CMK (cell line): ENCODE measurements around the gene ANKRD6.
"Not testable (repeated sequence)": the region's sequence is repeated elsewhere in the genome, so short reads cannot be mapped to it uniquely, and the experiment has no call there.

ENCODE experiments used
- DNase-seq: peaks from one replicate; pipeline ENCODE4 v3.0.0-alpha.2; 2010; ENCODE audit warnings: low read depth

Gene ANKRD6

DNA sequence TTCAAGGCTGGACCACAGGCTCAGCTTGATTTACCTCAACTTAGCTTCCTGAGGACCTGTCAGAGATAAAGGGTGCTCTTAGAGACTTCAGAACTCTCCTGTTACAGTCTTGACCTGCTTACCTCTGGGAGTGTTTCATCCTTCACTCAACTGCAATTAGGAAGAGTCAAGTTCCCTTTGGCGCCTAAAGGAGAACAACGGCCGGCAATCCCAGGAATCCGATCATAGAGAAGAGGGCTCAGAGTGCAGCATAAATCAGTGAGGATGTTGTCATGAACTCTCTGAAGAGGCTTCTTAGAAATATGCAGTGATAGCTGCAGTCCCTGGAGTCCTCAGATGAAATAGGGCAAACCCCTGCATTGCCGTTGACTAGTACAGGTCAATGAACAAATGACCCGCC, 169.2 kb downstream of the ANKRD6 start:
- DNase-seq, result no peak

GRCh38 chr6:89604653-89605052, 171.7 kb downstream of the ANKRD6 start:
- DNase-seq, result no peak

- no peak for DNase-seq
Observed at GRCh38 chr6:89605861-89606260, 172.9 kb downstream of the ANKRD6 start.

GRCh38 chr6:89610149-89610642, 177.2 kb downstream of the ANKRD6 start:
- DNase-seq, result no peak

- no peak for DNase-seq
Observed at GRCh38 chr6:89611666-89612065, 178.7 kb downstream of the ANKRD6 start.

- no peak for DNase-seq
Observed at GRCh38 chr6:89612121-89612520, 179.2 kb downstream of the ANKRD6 start.

- no peak for DNase-seq
Observed at GRCh38 chr6:89613790-89614189, 180.8 kb downstream of the ANKRD6 start.

DNA sequence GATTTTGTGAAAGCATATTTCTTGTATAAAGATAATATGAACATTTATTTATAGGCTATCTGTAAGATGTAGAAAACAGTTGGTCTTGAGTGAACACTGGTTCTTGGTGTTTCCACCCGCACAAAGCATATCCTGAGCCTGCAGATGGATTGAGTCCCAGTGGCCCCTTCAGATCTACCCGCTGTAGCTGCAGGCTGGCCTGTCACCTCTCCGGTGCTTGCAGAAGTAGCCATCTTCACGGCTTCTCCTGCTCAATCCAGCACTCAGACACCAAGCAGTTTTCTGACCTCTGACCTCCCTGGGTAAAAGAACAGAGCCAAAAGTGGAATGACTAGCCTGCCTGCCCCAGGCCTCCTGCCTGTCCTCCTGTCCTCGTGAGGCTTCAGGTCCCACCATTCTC, 182.9 kb downstream of the ANKRD6 start:
- no peak for DNase-seq

- DNase-seq, result no peak
Observed at GRCh38 chr6:89616531-89616930, 183.6 kb downstream of the ANKRD6 start.

DNA sequence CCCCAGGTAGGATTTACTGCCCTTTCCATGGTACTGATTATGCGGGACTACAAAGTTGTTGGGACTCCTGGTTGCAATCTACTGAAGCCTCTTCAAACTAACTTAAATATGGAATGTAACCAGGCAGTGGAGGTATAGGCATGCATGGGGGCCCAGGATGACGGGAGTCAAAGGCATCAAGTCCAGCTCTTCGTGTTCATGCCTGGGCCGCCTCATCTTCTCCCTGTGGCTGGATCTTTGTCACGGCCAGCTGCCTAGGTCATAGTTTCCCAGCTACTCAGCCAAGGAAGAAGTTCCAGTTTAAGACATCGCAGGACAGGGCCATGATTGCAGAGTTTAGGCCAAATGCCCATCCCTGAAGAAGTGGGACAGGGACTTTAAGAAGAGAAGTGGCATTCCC, 185.1 kb downstream of the ANKRD6 start:
- no peak for DNase-seq

DNA sequence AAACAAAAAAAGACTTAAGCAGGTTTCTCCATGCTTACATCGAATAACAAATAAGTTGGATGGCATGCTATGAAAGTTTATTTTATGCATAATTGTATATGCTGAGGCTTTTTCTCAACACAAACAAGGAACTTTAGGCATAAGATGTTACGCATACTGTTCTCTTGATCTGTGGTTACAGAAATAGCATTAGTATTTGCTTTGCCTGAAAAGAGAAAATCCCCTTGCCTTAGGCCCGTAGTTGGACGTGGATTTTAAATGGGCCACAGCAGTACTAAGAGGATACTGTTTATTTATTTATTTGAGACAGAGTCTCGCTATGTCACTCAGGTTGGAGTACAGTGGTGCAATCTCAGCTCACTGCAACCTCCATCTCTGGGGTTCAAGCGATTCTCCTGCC, 186.6 kb downstream of the ANKRD6 start:
- no peak for DNase-seq

GRCh38 chr6:89623749-89624148, 190.8 kb downstream of the ANKRD6 start:
- no peak for DNase-seq

- DNase-seq, result no peak
Observed at GRCh38 chr6:89630488-89630887, 197.5 kb downstream of the ANKRD6 start.

GRCh38 chr6:89636412-89636811, 203.5 kb downstream of the ANKRD6 start:
- DNase-seq, result not testable (repeated sequence)

DNA sequence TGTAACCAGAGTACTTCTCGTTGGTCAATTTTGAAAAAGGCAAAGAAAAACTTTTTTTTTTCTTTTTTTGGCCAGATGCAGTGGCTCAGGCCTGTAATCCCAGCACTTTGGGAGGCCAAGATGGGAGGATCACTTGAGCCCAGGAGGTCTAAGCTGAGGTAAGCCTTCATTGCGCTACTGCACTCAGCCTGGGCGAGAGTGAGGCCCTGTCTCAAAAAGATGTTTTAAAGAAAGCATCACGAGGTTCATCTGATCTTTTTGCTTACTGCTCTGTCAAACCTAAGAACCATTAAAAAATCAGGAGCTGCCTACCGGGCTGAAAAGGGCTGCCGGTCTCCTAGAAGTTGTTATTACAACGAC, 205.0 kb downstream of the ANKRD6 start:
- no peak for DNase-seq

GRCh38 chr6:89638320-89639195, 205.6 kb downstream of the ANKRD6 start, which contains the start of gene LYRM2:
Gene LYRM2 (minus strand): TSS chr6:89638747. CDS start chr6:89638716, 31 bp downstream.
- peak; percentile 61 for DNase-seq

GRCh38 chr6:89640804-89641203, 207.9 kb downstream of the ANKRD6 start:
- no peak for DNase-seq

DNA sequence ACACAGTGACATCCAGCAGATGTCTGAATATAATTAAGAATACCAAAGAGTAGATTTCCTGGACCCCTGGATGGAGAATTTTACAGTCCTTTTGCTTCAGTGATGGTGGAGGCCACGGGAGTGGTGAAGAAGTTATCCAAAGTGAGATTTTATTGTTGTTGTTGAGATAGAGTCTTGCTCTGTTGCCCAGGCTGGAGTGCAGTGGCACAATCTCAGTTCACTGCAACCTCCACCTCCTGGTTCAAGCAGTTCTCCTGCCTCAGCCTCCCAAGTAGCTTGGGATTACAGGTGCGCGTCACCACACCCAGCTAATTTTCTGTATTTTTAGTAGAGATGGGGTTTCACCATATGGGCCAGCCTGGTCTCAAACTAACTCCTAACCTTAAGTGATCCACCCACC, 208.6 kb downstream of the ANKRD6 start:
- not testable (repeated sequence) for DNase-seq

GRCh38 chr6:89642956-89643355, 210.0 kb downstream of the ANKRD6 start:
- no peak for DNase-seq

DNA sequence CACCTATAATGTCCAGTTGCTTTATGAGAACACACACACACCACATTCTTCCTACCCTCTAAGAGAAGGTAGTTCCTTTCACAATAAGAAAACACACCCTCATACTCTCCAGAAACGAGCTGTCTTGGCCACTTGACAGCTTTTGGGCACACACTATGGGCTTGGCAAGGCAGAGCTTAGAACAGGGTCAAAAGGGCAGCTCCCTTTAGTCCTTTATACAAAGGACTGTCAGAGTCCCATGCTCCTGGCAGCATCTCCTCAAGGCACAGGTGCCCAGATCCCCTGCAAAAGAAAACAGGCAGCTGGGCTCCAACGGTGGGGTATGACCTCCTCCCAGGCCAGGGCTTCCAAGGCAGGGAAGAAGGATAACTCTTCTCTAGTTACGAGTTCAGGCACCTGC, 210.5 kb downstream of the ANKRD6 start:
- DNase-seq, result no peak

DNA sequence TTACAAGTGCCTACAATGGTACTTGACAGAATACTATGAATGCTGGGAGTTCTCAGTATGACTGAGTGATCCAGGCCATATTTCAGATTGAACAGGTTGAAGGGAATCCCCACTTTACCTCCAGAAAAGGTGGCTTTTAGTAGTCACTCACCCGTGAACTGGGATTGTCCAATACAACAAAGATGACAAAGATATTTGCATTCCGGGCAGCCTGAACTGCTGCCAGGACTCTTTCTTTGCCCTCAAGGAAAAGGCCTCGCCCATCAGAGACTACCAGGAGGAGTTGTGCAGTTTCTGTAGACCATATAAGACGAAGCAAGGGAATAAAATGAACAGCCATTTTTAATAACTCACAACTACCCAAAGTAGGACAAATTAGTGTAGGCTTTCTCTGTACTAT, 211.9 kb downstream of the ANKRD6 start:
- DNase-seq, result no peak

DNA sequence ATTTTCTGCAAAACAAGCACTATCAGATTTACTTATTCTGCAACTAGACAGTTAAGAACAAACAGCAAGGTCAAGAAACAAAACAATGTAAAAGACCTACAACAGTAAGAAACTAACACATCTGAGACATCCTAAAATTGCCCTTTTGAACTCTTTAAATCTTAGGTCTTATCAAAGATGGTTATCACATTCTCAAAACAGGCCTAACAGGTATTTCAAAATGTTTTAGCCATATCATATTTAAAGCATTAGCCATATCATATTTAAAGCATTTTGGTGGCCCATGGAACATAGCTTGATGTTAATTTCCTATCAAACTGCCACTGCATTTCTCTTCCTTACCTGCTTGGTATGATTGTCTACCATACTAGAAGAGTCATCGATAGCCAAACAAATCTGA, 216.7 kb downstream of the ANKRD6 start:
- DNase-seq, result no peak

- DNase-seq, result no peak
Observed at GRCh38 chr6:89650579-89650978, 217.6 kb downstream of the ANKRD6 start.

- DNase-seq, result no peak
Observed at GRCh38 chr6:89655122-89655521, 222.2 kb downstream of the ANKRD6 start.
